Putamen (tissue), 1 donor: ENCODE results near the gene LPIN2.
"Not testable (repeated sequence)": the region's sequence is repeated elsewhere in the genome, so short reads cannot be mapped to it uniquely, and the experiment has no call there.

Experiments used
- DNase-seq: peaks from one replicate; pipeline ENCODE4 v3.0.0-alpha.2; 2016; ENCODE audit warnings: low spot score

LPIN2 gene, protein sequence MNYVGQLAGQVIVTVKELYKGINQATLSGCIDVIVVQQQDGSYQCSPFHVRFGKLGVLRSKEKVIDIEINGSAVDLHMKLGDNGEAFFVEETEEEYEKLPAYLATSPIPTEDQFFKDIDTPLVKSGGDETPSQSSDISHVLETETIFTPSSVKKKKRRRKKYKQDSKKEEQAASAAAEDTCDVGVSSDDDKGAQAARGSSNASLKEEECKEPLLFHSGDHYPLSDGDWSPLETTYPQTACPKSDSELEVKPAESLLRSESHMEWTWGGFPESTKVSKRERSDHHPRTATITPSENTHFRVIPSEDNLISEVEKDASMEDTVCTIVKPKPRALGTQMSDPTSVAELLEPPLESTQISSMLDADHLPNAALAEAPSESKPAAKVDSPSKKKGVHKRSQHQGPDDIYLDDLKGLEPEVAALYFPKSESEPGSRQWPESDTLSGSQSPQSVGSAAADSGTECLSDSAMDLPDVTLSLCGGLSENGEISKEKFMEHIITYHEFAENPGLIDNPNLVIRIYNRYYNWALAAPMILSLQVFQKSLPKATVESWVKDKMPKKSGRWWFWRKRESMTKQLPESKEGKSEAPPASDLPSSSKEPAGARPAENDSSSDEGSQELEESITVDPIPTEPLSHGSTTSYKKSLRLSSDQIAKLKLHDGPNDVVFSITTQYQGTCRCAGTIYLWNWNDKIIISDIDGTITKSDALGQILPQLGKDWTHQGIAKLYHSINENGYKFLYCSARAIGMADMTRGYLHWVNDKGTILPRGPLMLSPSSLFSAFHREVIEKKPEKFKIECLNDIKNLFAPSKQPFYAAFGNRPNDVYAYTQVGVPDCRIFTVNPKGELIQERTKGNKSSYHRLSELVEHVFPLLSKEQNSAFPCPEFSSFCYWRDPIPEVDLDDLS

DNA sequence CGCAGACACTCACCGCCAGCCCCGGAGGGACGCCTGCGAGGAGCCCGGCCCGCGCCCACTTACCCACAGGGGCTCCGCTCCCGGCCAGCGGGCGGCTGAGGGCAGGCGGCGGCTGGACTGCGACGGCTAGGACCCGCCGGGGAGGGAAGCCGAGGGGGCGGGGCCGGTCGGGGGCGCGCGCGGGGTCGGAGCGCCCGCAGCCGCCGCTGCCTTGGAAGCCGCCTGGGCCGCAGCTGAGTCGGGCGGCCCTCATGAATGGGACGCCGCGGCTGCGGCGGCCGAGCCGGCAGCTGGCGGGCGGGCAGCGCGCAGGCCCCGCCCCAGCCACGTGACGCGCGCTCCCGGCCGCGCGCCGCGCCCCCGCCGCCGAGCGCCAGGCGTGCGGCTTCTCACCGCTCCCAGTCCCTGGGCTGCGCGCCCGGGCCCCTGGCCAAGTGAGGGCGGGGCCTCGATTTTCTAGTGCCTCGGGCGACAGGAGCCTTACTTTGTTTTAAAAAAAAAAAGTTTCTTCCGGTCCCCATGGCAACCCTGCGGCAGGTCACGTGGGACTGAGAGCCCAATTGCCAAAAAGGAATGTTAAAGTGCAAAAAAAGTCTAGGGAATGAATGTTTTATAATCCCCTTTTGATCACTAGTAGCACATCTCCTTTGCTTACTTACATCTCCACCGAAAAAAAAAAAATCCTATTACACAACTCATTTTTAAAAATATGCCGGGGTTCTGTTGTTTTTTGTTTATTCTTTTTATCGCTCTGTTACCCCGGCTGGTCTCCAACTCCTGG lies at the start of gene LPIN2:
TSS of gene LPIN2 (minus strand) at position 121 of the 781 bp plus-strand sequence. CDS start 52,304 bp downstream, outside the sequence.
- DNase-seq: peak; percentile 95

GRCh38 chr18:3061581-3062312 lies 48.8 kb upstream of the LPIN2 start:
- DNase-seq: no peak

GRCh38 chr18:3060667-3061580 lies 48.0 kb upstream of the LPIN2 start:
- DNase-seq: no peak

DNA sequence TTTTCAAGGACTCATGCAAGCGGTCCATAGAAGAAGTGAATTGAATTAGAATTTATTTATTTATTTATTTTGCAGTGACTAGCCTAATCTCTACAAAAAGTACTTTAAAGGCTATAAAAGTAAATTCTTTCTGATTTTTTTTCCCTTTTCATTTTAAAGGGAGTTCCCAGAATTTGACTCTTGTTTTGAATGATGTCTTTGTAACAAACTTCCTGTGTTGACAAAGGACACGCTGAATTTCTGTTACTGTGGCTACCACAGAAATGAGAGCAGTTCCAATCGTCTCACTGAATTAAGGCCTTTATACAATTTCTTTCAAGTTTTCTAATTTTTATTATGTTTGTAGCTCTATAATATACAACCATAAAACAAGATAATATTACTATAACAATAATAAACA lies 46.3 kb upstream of the LPIN2 start:
- no peak for DNase-seq

- no peak for DNase-seq
Measured at GRCh38 chr18:3058328-3059191, 45.6 kb upstream of the LPIN2 start.

GRCh38 chr18:3057526-3057925 lies 44.6 kb upstream of the LPIN2 start:
- DNase-seq: no peak

DNA sequence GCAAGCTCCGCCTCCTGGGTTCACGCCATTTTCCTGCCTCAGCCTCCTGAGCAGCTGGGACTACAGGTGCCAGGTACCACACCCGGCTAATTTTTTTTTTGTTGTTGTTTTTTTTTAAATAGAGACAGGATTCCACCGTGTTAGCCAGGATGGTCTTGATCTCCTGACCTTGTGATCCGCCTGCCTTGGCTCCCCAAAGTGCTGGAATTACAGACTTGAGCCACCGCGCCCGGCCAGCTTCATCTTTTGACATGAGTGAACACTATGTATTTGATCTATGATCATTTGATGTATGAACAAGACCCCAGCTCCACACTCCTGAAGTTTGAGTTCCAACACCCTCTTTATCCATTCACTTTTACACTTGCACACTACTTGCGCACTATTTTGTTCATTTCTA lies 43.4 kb upstream of the LPIN2 start:
- no peak for DNase-seq

DNA sequence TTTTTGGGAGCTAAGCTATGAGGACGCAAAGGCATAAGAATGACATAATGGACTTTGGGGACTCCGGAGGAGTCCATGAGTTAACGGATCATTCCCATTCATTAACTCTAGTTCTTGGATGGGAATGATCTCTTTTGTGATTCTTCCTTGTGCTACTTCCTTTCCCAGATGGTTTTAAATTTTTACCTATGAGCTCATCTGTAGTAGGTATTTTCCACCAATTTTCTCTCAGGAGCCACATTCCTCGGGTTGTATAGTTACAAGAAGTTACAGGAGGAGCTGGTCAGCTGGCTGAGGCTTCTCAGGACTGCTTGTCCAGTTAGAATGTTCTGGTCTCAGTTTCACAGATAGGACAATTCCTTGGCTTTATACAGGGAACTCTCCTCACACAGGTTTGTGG lies 42.9 kb upstream of the LPIN2 start:
- no peak for DNase-seq

GRCh38 chr18:3055186-3055728 lies 42.3 kb upstream of the LPIN2 start:
- DNase-seq: no peak

- DNase-seq: no peak
Measured at GRCh38 chr18:3054780-3055179, 41.8 kb upstream of the LPIN2 start.

DNA sequence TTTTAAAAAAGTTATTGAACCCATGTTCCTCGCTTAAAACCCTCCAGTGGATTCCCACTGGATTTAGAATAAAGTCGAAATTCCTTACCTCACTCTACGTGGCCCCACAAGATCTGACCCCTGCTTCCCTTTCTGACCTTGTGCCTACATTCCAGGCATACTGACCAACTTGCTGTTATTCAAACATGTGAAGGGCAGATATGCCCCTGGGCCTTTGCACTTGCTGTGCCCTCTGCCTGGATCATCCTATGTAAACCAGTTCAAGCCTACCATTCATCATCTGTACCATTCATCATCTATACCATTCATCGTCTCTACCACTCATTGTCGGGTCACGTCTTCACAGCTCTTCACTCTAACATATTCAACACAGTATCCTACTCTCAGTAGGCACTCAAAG lies 41.3 kb upstream of the LPIN2 start:
- DNase-seq: no peak

GRCh38 chr18:3053081-3053480 lies 40.1 kb upstream of the LPIN2 start:
- DNase-seq: no peak

- no peak for DNase-seq
Measured at GRCh38 chr18:3052411-3052758, 39.4 kb upstream of the LPIN2 start.

GRCh38 chr18:3051718-3052410 lies 38.9 kb upstream of the LPIN2 start:
- no peak for DNase-seq

DNA sequence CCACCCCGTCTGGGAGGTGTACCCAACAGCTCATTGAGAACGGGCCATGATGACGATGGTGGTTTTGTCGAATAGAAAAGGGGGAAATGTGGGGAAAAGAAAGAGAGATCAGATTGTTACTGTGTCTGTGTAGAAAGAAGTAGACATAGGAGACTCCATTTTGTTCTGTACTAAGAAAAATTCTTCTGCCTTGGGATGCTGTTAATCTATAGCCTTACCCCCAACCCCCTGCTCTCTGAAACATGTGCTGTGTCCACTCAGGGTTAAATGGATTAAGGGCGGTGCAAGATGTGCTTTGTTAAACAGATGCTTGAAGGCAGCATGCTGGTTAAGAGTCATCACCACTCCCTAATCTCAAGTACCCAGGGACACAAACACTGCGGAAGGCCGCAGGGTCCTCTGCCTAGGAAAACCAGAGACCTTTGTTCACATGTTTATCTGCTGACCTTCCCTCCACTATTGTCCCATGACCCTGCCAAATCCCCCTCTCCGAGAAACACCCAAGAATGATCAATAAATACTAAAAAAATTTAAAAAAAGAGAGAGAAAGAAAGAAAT lies 37.0 kb upstream of the LPIN2 start:
- not testable (repeated sequence) for DNase-seq

GRCh38 chr18:3048820-3049349 lies 35.9 kb upstream of the LPIN2 start:
- DNase-seq: no peak

DNA sequence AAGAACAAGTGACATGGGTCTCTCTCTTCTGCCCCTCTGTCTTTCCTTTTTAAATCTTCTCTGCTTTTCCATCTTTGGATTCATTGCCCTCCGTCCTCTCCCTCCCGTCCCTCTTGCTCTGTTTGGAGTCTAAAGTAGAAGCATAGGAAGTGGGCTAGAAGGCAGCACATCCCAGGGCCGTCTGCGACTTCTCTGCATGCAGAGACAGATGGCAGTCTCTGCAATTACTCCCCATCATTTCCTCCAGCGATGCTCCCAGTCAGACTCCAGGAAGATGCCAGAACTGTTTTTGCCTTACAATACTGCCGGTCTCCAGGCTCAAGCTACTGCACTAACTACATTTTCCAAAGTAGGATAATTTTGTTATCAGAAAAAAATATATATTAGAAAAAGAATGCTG lies 35.2 kb upstream of the LPIN2 start:
- no peak for DNase-seq

DNA sequence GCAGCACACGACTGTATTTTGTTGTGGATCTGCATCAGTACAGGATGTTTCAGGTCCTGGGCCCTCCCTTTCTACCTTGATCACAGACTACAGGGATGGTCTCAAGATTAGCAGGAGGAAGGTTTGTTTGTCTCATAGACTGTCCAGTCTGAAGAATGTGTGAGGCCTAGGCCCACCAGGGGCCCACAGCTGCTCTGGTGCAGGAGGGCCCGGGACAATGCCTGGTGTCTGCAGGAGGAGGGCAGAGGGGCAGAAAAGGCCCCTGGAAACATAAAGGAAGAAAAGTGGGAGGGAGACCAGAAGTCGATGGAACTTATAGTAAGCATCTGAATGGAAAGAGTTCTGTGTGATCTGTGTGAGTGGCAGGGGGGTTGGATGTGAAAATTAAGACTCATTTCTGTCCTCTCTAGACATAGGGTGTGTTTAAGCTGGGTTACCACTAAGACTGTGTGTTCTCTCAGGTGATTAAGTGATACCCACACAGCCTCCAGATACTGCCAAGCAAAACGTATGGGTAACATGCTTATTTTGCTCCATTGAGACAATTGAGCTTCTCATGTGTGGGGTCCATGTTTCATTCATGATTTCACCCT lies 33.4 kb upstream of the LPIN2 start:
- DNase-seq: no peak
